HG02571 (cell line): ENCODE results near the gene IL4I1.

Source experiments
- ATAC-seq: cut with Tn5 transposase; IDR thresholded peaks from one replicate; pipeline ENCODE4 v1.9.1; 2021; ENCODE audit warnings: mild to moderate bottlenecking, moderate library complexity; ENCODE audit not compliant: unreplicated experiment

IL4I1 gene

GRCh38 chr19:49895566-49896297 is 955 bp downstream of the IL4I1 start:
- no peak for ATAC-seq

GRCh38 chr19:49894879-49895565 is 1.7 kb downstream of the IL4I1 start:
- ATAC-seq, result no peak

GRCh38 chr19:49894011-49894664 is 2.5 kb downstream of the IL4I1 start:
- no peak for ATAC-seq

- ATAC-seq, result no peak
Observed at GRCh38 chr19:49892716-49893115, 4.0 kb downstream of the IL4I1 start.

GRCh38 chr19:49891393-49891792 is 5.3 kb downstream of the IL4I1 start:
- no peak for ATAC-seq

GRCh38 chr19:49890349-49891311 is 6.1 kb downstream of the IL4I1 start:
- ATAC-seq, result no peak

- ATAC-seq, result no peak
Observed at GRCh38 chr19:49889687-49890348, 6.9 kb downstream of the IL4I1 start.

- ATAC-seq, result no peak
Observed at GRCh38 chr19:49889038-49889686, 7.5 kb downstream of the IL4I1 start.

- no peak for ATAC-seq
Observed at GRCh38 chr19:49888510-49888824, 8.2 kb downstream of the IL4I1 start.

GRCh38 chr19:49887665-49888509 is 8.8 kb downstream of the IL4I1 start:
- ATAC-seq, result no peak

- ATAC-seq, result no peak
Observed at GRCh38 chr19:49887037-49887664, 9.5 kb downstream of the IL4I1 start.

- ATAC-seq, result no peak
Observed at GRCh38 chr19:49884760-49885159, 11.9 kb downstream of the IL4I1 start.

- ATAC-seq, result no peak
Observed at GRCh38 chr19:49884109-49884508, 12.6 kb downstream of the IL4I1 start.

- no peak for ATAC-seq
Observed at GRCh38 chr19:49883094-49883493, 13.6 kb downstream of the IL4I1 start.

GRCh38 chr19:49882643-49883042 is 14.0 kb downstream of the IL4I1 start:
- no peak for ATAC-seq

- ATAC-seq, result no peak
Observed at GRCh38 chr19:49881672-49882394, 14.9 kb downstream of the IL4I1 start.

GRCh38 chr19:49881186-49881585 is 15.5 kb downstream of the IL4I1 start:
- no peak for ATAC-seq
